Panc1 (cell line): ENCODE measurements around the gene ABCA7.

Experiments used
- POLR2AphosphoS5 ChIP-seq: IDR thresholded peaks from 2 replicates; pipeline ENCODE4 v1.6.1; 2012; ENCODE audit warnings: mild to moderate bottlenecking, low read depth, low read length, moderate library complexity
- SIN3A ChIP-seq: IDR thresholded peaks from 2 replicates; pipeline ENCODE4 v1.6.1; 2012; ENCODE audit warnings: low read depth, mild to moderate bottlenecking, low read length, moderate library complexity, borderline replicate concordance; ENCODE audit not compliant: insufficient read depth
- TF ChIP-seq, protein P1 (sequence below): fragments of 450-650 bp; IDR thresholded peaks from 2 replicates; pipeline ENCODE4 v1.5.1; 2017; ENCODE audit warnings: mild to moderate bottlenecking
- TF ChIP-seq, protein P2 (sequence below), 2 experiments: IDR thresholded peaks; 2 replicates each; pipeline ENCODE4 v1.6.1; 2011 to 2012; ENCODE audit warnings: low read depth in 2 of 2, control low read depth in 1 of 2, low read length in 1 of 2, mild to moderate bottlenecking in 1 of 2, moderate library complexity in 1 of 2; ENCODE audit not compliant: insufficient read depth in 1 of 2

DNA sequence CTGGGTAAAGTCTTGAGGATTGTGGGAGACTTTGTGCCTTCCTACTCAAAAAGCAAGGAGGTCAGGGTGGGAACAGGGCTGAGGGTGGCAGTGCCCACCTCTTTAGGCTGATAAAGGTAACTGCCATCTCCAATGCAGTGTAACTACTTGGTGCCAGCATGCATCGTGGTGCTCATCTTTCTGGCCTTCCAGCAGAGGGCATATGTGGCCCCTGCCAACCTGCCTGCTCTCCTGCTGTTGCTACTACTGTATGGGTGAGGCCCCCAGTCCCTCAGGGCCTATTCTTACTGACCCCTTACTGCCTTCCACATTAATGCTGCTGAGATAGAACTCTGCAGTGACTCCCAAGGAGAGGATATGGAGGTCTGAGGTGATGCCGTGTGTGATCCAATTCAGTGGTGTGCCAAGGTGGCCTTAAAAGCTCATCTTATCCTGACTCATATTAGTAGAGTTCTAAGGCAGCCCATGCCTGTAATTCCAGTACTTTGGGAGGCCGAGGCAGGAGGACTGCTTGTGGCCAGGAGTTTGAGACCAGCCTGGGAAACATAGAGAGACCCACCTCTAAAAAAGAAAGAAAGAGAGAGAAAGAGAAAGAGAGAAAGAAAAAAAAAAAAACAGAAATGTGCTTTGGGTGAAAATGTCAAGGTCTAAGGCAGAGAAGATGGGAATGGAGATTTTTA lies 17.4 kb downstream of the ABCA7 start:
- TF ChIP-seq, protein P1, sequence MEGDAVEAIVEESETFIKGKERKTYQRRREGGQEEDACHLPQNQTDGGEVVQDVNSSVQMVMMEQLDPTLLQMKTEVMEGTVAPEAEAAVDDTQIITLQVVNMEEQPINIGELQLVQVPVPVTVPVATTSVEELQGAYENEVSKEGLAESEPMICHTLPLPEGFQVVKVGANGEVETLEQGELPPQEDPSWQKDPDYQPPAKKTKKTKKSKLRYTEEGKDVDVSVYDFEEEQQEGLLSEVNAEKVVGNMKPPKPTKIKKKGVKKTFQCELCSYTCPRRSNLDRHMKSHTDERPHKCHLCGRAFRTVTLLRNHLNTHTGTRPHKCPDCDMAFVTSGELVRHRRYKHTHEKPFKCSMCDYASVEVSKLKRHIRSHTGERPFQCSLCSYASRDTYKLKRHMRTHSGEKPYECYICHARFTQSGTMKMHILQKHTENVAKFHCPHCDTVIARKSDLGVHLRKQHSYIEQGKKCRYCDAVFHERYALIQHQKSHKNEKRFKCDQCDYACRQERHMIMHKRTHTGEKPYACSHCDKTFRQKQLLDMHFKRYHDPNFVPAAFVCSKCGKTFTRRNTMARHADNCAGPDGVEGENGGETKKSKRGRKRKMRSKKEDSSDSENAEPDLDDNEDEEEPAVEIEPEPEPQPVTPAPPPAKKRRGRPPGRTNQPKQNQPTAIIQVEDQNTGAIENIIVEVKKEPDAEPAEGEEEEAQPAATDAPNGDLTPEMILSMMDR = peak; percentile 20
- TF ChIP-seq SIN3A (no peak), POLR2AphosphoS5 (no peak)
- TF ChIP-seq, protein P2, sequence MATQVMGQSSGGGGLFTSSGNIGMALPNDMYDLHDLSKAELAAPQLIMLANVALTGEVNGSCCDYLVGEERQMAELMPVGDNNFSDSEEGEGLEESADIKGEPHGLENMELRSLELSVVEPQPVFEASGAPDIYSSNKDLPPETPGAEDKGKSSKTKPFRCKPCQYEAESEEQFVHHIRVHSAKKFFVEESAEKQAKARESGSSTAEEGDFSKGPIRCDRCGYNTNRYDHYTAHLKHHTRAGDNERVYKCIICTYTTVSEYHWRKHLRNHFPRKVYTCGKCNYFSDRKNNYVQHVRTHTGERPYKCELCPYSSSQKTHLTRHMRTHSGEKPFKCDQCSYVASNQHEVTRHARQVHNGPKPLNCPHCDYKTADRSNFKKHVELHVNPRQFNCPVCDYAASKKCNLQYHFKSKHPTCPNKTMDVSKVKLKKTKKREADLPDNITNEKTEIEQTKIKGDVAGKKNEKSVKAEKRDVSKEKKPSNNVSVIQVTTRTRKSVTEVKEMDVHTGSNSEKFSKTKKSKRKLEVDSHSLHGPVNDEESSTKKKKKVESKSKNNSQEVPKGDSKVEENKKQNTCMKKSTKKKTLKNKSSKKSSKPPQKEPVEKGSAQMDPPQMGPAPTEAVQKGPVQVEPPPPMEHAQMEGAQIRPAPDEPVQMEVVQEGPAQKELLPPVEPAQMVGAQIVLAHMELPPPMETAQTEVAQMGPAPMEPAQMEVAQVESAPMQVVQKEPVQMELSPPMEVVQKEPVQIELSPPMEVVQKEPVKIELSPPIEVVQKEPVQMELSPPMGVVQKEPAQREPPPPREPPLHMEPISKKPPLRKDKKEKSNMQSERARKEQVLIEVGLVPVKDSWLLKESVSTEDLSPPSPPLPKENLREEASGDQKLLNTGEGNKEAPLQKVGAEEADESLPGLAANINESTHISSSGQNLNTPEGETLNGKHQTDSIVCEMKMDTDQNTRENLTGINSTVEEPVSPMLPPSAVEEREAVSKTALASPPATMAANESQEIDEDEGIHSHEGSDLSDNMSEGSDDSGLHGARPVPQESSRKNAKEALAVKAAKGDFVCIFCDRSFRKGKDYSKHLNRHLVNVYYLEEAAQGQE (IDR thresholded peaks at IDR 0.05; ENCODE audit: insufficient read depth in 1 of 2, low read depth in 2 of 2, low read length in 1 of 2) = no peak
